Amniotic epithelial cell (primary cell): ENCODE data around the gene PRKAR1B.

Experiments used
- DNase-seq: peaks from one replicate; pipeline ENCODE4 v3.0.0-alpha.2; 2010; ENCODE audit warnings: low read depth

PRKAR1B gene

DNA sequence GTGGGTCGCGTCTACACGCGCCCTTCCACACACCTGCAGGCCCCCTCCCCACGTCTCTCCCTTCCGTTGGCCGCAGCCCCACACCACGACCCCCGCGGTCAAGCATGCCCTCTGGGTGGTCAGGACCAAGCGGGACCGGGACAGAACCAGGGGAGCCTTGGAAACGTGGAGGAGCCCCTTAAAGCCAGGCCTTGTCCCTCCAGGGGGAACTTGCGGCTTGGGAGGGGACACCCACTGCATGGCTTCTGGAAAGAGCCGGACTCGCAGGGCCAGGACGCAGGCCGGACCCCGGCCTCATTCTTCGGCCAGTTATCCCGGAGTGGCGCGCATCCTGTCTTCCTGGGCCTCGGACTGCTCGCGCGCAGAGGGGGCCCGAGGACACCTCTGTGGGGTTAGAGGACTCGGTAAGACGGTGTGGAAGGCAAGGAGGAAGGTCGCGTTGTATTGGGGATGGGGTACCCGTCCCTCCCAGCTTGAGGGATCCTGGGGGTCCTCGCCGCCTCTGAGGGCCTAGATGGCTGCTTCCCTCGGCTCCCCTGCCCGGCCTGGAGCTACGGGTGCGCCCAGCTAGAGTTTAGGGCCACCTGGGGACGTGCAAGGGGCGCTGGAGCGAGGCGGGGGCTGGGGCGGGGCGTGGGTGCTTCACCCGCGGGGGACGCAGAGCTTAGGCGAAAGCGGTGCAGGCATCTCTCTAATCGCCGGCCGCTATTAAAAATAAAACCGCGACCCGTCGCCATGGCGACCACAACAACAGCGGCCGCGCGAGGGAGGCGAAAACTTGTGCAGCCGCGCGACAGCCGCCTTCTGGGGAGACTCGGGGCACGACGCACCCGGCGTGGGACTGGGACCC lies 205.6 kb downstream of the PRKAR1B start:
- no peak for DNase-seq

DNA sequence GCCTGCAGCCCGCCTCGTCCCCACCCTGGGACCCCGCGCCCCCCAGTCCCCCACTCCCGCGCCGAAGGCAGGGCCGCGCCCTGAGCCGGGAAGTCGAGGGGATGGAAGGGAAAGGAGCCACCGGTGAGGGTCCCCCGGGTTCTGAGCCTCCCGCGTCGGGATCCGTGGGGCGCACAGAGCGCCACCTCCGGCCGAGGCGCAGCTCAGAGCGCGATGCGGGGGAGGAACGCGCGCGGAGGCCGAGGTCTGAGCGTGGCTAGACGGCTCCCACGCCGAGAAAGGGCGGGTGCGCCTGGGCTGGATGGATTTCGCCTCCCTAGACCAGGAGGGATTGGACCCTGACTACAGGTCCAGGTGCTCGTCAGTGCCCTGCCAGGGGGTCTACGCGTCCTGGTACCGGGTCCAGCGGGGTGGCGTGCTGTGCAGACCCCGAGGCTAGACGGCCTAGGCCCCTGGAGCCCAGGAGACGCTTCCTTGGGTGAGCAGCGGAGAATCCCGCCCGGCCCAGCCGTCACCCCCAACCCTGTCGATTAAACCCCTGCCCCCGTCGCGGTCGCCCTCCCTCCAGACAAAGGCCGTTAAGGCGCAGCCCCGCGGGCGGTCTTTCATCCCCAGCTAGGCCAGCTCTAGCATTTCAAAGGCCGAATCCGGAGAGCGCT lies 206.4 kb downstream of the PRKAR1B start:
- peak; percentile 58 for DNase-seq

DNA sequence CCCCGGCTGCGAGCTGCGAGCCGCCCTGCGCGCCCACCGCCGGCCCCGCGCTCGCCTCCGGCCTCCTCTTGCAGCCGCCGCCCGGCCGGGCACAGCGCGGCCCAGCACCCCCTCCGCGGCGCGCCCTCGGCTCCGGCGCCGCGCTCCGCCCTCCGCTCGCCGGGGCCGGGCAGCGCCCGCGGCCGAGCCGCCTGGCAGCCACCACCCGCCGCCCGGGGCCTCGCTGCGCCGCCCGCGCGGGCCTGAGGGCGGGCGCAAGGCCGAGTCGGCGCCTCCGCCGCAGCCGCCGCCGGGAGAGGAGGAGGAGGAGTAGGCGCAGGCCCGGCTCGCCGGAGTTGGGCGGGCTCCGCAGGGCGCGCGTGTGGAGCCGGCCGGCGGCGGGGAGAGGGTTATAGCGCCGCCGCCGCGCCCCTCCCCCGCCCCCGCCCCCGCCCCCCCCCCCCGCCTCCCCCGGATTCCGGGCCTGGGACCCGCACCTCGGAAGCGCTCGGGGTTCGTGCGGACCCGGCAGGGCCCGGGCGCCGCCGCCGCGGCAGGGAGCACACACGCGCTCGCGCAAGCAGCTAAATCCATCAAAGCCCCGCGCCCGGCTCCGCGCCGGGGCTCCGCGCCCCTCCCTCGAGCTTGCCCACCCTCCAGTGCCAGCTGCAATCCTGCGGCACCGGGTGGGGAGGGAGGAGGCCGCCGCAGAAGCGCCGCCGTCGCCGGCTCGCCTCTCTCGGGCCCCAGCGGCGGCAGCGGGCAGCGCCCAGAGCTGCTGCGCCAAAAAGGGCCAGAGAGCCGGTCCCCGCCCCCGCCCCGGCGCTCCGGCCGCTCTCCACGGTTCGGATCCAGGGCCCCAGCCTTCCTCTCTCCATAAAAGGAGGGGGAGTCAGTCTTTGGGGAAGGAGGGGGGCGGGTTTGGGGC lies 207.3 kb downstream of the PRKAR1B start, which contains the start of gene PDGFA:
PDGFA (minus strand) TSS at position 363 of the 907 bp plus-strand sequence. CDS start 845 bp downstream, outside the sequence.
- DNase-seq: peak; percentile 51

DNA sequence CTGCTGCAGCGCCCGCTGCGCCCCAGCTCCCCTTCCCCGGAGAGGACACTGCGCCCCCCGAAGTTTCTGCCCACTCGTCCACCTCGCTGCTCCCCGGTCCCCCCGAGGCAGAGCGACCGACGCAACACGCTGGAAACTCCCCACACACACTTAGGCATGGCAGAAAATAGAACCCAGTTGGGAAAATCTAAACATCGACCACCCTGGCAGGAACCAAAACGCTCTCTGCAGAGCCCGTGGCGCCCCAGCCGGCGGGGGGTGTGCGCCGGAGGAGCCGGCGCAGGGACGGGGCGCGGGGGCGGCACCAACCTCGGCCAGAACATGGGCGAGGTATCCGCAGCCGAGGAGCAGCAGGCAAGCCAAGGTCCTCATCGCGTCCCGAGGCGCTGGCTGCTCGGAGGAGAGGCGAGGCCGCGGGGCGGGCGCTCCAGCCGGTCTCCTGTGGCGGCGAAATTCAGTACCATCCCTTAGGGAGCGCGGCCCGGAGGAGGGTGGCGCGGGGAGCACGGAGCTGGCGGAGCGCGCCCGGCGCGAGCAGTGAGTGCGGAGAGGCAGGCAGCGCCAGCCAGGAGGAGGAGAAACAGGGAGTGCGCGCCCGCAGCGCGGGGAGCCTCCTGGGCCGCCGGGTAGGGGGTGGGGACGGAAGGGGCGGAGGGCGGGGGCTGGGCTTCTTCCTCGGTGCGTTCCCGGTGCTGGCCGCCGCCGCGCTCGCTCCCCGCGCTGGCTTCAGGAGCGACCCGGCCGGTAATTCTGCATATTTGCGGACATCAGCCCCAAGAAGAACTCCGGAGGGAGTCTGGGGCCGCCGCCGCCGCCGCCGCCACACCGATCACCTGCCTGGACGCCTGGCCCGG lies 208.2 kb downstream of the PRKAR1B start:
- peak; percentile 83 for DNase-seq

DNA sequence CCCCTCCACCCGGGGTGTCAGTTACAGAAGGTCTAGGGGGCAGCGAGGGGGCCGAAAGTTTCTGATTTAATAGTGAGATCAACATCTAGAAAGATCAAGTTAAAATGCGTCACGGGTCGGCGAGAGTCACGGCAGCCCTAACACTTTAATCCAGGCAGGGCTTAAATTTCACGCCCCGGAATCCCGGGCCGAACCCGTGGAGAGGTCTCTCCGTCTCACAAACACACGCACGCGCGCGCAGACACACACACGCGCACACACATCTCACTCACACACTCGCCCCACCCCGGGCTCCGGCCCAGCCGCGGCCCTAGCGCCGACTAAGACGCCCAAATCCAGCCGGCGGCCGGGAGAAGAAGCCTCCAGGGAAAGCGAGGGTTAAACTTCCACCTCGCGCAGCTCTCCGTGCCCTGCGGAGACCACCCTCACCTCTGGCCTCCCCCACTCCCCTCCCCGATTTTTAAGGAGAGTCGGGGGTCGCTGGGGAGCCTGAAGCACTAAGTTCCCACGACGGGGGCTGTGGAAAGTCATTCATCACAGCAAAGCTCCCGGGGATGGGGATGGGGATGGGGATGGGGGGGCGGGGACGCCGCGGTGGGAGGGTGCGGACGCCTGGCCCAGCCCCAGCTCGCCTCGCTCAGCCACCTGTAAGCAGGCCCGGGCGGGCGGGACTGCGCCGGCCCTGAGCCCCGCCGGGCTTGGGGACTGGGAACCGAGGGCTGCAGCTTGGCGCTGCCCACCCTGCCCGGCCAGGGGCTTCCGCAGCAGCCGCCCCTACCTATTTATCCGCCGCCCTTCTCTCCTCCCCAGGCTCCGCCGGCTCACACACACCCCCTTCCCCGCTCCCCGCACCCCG lies 209.1 kb downstream of the PRKAR1B start:
- peak; percentile 64 for DNase-seq

DNA sequence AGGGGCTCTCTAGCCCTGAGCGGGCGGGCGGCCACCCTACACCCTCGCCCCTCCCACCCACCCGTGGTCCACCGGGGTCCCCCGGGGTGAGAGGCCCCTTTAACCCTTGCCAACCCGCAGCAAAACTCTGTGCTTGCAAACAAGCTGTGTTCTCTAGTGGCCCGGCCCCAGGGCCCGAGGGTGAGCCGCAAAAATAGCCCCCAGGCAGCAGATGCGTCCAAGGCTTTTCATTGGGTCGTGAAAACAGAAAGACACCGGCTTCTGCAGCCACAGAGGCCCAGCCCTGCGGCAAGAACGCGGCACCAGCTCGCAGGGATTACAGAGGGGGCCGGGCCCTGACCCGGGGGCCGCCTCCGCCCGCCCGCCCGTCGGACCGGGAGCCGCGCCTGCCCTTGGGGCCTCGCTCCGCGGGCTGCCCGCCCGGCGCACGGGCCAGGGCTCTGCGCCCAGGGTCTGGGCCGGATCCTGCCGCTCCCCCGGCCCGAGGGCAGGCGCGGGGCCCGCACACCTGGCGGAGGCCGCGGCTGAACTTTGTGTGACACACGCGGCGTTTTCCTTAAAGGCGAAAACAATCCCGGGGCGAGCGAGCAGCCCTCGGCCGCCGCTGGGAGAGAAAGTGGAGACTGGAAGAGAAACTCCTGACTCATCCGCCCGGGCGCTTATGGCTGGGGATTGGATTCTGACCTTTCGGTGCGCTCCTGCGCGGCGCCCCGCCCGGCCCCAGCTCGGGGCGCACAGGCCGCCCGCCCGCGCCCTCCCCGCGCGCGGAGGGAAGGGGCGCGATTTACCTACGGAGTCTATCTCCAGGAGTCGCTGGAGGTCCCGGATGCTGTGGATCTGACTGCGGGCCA lies 210.2 kb downstream of the PRKAR1B start:
- DNase-seq: peak; percentile 80

DNA sequence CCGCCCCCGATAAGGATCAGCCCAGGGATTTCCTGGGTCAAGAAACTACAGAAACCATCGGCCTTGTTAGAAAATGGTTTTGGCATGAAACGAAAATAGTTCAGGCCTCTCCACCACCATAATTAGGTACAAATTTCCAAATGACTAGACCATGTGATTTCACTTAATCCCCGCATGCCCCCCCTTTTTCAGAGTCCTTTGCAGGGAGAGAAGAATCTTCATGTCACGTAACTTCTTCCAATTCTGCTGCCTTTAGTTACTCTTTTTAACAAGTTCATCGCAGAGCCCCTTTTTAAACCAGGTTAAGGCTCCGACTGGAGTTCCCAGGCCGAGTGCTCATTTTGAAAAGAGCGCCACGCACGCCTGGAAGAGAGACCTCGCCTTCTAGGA lies 210.9 kb downstream of the PRKAR1B start:
- DNase-seq: no peak

DNA sequence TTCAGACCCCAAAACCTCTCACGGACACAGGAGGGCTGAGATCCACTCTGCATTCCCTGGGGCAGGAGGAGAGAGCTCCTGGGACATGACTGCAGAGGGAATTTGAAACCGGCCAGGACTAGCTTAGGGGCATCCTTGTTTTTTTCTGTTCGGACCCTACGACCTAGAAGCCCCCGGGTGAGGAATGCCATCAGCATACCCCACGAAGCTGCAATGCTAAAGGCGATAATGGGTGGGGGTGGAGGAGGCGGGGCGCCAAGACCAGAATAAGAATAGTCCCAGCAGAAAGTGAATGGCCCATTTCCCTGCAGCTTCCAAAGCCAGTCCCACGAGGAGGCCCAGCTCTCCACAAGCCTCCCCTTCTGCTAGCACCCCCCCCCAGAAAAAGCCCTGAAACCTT lies 211.5 kb downstream of the PRKAR1B start:
- DNase-seq: no peak

DNA sequence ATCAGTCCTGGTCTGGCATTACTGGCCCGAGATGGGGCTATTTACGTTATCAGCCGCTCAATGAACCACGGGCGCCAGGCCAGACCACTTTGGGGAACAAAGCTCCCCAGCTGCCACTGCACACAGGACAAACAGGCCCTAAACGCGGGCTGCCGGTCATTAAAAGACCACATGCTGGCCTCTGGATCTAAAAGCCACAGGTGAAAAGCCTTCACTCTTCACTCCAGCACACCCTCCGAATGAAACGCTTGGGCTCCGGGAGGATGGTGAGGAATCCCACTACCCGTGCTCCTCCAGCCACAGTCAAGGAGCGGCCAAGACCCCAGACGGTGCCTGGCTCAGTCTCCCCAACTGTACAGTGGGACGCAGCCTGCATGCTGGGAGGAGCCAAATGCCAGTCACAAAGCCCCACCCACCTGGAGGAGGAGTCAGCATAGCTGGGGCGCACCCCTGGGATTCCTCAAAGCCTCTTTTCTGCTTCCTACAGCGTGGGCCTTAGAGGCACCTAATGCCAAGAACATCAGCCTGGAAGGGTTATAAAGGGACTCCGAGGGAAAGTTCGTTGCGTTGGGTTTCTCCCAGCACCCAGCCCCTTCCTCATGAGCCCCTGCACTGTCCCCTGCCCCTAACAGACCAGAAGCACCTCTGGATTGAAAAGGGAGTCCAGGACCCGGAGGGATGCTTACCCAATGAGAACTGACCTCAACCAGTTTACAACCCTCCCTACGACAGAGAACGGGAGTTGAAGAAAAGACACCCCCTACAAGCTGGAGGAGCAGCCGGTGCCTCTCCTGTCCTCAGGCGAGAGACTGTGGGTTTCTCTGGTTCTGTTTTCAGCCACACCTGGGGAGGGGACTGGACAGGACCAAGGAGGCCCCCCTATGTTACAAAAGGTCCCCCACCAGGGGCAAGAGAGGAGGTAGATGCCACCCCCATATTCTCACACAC lies 212.2 kb downstream of the PRKAR1B start:
- peak; percentile 45 for DNase-seq

DNA sequence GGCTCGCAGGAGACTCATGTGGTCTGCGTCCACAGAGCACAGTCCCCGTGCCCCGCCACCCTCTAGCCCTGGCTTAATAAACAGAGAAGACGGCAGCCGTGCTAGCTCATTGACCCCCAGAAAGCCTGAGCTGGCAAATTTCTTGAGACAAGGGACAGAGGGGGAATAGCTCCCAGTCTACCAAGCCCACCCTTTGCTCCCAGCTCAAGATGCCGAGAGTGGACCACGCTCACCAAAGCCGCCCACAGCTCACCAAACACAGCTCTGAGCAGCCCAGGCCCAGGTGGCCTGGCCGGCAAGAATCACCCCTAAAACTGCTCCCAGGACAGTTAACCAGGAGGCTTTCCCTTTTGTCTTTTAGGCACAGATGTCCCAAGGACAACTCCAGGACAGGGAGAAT lies 212.8 kb downstream of the PRKAR1B start:
- no peak for DNase-seq

DNA sequence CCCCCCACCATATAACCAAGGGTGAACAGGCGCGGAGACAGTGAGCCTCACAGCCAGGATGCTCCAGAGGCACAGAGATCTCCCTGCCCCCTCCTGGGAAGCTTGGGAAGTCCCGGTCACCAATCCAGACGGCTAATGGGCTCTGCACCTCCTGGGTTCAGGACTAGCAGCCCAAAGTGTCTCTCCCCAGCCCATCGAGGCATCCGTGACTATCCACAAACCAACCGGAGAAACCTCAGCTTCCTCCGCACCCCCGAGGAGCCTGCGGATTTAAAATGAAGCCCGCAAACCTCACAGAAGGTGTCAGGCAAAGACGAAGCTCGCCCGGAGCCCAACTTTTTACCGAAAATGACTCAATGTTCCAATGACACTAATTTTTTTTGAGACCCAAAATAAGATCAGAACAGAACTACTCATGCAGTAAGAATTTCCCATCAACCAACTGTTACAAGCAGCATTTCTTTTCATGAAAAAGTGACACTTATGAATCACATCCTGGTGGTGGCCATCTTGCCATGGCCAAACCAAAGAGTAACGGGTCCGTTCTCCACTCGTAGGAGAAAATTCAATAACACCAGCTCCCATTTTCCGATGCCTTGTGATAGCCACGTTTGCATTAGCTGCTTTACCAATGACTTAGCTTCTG lies 213.4 kb downstream of the PRKAR1B start:
- no peak for DNase-seq

DNA sequence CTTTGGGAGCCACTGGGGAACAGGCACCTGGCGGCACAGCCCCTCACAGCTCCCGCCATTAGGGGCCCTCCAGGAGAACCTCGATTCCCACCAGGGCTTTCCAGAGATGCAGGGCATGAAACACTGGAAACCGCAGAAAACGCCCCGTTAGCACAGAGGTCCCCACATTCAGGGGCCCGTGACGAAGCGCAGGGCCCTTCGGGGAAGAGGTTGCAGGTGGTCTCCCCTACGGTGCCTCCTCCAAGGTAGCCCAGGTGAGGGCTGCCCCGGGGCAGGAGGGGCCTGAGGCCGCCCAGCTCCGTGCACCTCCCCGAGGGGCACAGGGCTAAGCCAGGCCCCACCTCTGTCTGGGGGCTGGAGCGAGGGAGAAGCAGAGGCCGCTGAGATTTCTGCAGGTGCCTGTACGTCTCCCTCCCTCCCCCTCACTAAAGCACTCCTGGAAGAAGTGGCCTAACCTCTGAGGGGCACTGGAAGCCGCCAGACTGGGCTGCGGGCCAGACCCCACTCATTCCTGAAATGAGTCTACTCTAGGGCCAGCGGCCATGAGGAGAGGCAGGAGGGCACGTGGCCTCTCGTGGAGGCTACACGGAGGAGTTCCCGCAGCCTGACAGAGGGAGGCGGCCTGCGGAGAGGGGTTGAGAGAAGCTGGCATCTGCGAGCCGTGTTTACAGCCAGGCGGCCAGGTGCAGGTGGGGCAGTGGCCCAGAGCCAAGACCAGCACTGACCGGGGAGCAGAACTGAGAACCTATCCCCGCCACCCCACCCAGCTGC lies 214.4 kb downstream of the PRKAR1B start:
- peak; percentile 54 for DNase-seq

DNA sequence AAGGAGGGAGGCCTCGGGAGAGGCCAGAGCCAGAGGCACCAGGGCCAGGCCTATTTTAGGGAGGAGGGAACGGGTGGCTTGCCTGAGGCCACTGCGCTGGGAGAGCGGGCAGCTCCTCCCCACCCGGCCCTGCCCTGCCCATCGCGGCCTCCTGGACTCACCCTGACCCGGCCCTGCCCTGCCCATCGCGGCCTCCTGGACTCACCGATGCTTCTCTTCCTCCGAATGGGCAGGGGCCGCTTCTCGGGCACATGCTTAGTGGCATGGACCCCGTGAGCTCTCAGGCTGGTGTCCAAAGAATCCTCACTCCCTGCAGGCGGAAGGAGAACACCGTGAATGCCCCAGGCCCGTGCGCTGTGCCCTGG lies 215.0 kb downstream of the PRKAR1B start:
- DNase-seq: no peak

DNA sequence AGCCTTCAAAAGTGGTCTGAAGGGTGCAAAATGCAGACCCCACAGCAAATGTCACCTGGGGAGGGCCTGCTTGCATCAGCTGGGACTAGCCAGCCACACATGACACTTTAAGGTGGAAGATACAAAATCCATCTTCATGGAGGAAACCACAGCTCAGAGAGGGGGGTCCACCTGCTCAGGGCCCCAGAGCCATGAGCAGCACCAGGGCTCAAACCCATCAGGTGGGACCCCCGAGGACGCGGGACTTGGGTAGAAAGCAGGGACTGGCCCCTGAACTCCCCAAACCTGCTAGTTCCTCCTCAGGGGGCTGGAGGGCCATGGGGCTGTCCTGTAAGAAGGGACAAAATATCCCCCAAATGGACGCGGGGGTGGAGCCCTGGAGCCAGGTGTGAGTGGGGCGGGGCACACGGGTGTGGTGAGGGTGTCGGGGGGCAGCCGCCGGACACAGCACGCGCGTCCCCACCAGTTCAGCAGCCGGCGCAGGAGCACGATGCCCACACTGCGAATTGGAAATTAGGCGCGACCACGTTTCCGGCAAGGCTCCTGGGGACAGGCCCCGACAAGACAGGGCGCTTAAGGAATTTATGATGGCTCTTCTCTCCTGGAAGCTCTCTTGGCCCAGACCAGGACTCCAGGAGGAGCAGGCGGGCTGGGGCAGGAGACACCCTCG lies 215.5 kb downstream of the PRKAR1B start:
- DNase-seq: no peak

DNA sequence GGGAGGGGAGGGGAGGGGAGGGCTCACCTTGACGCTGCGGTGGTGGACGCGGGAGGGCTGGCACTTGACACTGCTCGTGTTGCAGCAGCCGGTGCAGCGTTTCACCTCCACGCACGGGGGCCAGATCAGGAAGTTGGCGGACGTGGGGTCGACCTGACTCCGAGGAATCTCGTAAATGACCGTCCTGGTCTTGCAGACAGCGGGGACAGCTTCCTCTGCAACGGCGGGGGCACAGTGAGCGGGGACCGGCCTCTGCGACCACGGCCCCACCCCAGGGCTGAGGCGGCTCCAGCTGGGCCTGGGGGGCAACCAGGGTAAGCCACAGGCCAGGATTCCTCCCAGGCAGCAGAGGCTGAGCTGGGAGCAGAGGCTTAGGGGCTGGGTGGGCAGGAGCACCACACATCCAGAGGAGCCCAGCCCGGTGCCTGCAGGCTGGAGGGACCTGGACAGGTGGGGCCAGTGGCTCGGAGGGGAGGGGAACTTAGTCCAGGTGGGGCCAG lies 216.2 kb downstream of the PRKAR1B start:
- no peak for DNase-seq

DNA sequence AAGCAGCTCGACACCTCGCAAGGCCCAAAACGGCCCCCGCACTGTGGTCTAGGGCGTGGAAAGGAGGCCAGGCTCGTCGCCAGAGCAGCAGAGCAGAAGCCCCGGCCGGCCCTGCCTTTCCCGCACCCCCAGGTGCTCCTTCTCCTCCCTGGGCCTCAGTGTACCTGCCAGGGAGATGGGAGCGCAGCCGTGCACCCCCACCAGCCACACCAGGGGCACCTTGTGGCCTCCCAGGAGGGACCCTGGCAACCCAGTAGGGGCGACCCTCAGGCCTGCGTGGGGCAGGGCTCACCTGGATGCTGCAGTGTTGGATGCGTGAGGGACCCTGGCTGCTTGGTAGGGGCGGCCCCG lies 217.0 kb downstream of the PRKAR1B start:
- DNase-seq: no peak
